NOMO-1 treated with dmso at 0.1 percent for 144 hours (cell line): ENCODE data around the gene RPRD1B.

Experiments
- DNase-seq: peaks from one replicate; lab custom pipeline; 2025; ENCODE audit not compliant: unreplicated experiment; lab: John Stamatoyannopoulos, UW

RPRD1B gene, protein sequence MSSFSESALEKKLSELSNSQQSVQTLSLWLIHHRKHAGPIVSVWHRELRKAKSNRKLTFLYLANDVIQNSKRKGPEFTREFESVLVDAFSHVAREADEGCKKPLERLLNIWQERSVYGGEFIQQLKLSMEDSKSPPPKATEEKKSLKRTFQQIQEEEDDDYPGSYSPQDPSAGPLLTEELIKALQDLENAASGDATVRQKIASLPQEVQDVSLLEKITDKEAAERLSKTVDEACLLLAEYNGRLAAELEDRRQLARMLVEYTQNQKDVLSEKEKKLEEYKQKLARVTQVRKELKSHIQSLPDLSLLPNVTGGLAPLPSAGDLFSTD

DNA sequence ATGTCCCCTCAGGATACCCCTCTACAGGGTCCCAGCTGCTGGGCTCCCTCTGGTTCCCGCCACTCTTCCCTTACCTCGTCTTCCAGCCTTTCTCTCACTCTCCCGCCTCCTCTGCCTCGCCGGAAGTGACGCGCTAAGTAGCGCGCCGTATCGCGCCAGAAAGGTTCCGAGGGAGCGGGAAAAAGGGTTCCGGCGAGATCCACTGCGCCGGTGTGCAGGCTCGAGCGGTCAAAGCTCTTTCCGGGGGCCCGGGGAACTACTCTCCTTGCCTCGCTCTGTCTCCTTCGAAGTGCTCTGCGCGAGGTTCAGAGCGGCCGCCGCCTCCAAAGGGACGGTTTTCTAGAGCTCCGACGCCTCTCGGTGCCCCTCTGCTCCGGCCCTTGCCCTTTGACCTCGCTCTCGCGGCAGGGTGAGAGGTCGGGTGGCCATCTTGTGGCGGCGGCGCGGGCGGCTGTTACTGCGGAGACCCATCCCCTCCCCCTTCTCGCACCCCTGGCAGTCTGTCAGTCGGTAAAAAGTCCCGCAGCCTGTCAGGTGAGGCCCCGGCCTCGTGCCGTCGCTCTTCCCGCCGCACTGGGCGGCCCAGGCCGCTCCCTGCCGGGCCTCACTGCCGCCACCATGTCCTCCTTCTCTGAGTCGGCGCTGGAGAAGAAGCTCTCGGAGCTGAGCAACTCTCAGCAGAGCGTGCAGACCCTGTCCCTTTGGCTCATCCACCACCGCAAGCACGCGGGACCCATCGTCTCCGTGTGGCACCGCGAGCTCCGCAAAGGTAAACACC, at the start of gene RPRD1B, which contains the start of gene TTI1:
TSS of gene RPRD1B (plus strand) at position 417 of the 778 bp plus-strand sequence. CDS start at position 619, 202 bp downstream.
TSS of gene TTI1 (minus strand) at position 127 of the 778 bp plus-strand sequence. CDS start 19,640 bp downstream, outside the sequence.
- peak; percentile 90 for DNase-seq

DNA sequence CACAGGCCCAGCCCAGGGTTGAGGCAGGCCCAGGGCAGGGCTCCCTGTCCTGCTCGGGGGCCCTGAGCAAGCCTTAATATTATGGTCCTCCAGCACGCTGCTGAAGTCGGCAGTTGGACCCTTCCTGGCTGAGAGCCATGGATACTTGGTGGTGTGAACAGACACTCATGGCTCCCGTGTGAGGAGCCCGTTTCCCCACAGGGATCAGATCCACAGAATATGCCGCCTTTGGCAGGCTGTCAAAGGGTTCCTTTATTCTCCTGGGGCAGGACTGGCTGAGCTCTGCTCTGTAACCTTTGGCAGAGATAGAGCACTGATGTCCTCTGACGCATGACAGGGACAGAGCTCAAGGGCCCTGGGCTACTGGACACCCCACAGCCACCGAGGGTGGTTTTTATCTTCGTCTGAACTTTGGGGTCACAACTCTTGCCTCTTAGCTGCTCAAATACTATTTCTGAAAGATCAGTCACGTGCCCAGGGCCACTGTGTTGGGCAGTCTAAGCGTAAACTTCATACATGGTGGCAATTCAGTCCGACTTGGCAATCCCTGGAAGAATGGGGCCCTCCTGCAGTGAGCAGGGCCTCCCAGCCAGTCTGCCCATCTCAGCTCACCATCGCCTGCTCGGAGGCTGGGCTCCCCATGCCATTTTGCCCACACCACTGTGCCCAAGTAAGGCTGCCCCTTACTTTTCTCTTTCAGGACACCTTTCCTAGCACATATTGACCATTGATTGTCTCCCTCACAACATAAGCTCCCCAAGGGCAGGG, 49.3 kb upstream of the RPRD1B start:
- DNase-seq: no peak

DNA sequence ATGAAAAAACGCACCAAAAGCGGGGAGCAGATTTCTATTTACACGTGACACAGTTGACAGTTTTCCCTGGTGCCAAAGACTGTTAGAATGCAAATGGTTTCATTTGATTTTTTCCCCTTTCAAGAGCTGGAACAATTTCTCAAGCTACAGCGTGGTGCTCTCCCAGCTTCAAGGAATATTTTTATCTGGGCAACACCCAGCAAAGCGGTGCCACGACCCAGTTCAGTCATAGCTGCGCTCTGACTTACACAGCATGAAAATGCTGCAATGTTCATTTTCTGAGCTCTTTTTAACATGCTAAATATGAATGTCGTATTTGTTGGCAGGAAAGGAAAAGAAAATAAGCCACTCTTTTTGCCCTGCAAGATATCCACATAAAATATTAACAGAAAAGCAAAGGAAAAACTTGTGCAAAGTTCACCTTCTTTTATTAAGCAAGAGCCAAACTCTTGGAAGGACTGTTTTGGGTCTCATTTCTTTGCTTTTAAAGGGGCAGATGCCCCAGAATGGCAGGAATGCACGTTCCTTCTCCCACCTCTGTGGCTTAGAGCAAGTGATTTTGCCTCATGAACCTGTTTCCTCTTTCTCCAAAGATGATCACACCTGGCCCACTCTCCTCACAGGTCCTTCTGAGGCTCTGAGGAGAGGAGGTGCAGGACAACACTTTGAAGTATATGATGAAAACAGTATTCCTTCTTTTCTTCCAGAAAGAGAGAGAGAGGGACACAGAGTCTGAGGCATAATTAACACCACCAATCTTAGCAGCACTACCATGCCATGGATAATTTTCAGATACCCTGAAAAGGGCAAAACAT, 47.3 kb upstream of the RPRD1B start:
- no peak for DNase-seq

DNA sequence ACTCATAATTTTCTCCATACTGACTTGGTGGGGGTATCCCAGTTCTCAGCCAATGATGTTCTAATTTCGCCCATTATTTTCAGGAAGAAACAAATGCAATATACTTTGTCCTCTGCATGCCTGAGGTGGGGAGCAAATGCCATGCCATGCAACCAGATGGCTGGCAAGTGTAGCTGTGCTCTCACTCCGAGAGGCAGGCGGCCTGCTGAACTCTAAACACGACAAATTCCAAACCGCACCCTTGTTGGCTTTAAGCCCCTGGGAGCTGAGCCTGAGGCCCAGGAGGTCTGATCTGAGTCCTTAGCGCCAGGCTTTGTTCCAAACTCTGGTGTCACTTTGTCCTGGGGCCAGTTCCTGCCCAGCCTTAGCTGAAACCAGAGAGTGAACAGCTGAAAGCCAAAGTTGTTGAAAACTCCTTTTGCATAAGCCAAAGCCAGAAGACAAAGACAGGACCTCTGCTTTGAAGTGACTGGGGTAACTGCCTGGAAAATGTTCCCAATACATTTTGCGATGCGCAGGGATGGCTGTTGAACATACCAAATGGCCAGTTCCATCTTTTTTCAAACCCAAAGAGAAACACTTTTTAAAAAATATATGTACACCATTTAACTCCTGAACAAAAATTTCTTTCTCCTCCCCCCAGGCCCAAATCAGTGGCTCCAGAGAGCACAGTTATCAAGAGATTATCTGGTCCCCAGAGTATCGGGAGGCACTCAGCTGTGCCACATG, 46.5 kb upstream of the RPRD1B start:
- DNase-seq: no peak

DNA sequence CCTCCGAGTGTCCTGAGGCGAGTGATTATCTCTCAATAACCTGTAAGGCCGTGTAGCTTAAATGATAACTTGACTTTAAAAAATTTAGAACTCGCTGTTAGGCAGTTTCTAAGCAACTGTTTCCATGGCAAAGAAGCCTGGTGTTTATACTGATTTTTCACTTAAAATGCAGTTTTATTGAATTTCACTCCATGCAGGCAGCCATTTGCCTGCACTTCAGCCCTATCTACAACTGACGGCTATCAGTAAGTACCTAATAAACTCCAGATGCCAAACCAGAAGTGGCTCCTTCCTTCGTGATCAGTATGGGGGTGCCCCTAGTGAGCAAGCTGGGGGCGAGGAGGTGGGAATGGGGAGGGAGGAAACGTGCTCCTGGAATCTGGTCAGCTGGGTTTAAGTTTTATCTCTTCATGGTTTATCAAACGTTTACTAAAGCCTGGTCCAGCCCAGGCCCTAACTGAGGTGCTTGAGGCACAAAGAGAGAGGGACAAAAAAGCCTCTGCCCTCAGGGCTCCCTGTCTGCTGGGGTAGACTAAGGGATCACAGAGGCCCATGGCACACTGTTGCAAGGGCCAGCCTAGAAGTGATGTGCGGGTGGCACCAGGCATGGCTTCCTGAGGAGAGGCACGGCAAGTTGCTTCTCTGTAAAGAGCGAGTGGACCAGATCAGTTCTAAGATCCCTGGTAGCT, 45.8 kb upstream of the RPRD1B start:
- no peak for DNase-seq

DNA sequence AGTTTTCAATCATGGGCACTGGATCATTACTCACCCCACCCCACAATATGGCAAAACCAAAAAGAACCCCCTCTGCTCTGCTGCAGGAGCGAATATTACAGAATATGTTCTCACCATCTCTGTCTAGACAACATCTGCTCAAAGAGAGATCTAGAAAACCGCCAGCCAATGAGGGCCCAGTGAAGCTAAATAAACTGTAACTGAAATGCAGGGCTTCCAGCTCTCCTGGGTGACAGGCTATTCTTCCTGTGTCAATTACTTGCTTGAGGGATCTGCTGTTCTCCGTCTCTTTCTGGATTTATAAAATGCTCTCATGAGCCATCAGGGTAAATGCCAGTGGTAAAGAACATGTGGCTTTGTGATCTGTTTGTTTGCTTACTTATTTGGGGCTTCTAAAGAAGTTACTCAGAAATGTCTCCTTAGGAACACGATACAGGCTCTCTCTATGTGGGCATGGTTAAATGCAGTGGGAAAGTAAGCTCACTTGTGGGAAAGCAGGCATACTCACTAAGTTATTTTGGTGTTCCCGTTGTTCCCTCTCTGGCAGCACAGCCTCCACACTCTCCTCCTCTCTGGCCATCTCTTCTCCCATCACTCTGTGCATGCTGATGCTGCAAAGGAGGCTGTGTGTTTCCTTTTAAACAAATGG, 45.1 kb upstream of the RPRD1B start:
- no peak for DNase-seq

DNA sequence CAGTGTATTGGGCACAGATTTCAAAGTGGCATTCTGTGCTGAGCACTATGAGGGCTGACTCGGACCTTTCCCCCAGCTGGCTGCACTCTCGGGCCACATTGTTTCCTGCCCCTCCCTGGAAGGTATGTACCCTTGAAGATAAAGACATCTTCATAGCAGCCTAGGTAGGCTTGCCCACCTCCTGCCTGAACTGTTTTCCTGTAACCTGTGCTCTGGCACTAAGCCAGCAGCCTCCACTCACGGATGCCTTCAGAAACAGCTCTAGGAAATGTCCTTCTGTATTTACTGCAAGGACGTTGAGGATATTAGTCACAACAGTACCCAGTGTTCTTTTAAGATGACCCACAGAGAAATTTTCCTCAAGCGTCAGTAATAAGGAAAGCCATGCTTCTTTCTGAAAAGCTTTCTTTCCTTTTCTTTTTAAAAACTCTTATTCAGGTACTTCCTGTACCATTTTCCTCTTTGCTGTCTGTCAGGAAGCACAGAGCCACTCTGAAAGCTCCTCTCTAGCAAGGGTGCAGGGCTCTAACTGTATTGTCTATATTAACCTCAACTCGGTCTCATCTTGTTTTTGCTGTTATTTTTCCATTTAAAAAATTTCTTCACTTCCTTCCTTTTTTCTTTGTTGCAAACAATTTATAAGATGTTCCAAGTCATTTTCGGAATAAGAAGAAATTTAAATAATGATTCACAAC, 43.8 kb upstream of the RPRD1B start:
- peak; percentile 9 for DNase-seq

DNA sequence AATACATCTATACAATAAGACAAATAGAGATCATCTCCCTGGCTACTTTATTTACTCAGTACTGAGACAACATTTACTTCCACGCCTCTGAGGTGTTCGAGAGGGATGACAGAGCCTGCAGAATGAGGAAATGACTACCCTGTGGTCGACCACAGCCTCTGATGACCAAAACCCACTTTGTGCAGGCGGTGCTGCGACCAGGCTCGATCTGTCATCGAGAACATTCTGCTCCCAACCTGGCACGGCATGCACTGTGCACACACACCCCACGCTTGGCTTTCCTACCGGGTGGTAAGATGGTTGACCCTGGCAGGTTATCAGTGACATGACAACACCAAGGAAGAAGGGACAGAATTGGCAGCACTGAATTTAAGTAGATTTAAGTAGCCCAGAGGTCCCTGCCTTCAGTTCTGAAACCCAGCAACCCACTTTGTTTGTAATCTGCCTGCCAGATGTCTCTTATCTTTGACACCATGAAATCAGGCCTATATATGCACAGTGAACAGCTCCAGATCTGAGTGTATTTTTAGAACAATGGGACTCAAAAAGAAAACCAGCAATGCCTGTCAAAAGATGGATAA, 42.9 kb upstream of the RPRD1B start:
- DNase-seq: peak; percentile 91

DNA sequence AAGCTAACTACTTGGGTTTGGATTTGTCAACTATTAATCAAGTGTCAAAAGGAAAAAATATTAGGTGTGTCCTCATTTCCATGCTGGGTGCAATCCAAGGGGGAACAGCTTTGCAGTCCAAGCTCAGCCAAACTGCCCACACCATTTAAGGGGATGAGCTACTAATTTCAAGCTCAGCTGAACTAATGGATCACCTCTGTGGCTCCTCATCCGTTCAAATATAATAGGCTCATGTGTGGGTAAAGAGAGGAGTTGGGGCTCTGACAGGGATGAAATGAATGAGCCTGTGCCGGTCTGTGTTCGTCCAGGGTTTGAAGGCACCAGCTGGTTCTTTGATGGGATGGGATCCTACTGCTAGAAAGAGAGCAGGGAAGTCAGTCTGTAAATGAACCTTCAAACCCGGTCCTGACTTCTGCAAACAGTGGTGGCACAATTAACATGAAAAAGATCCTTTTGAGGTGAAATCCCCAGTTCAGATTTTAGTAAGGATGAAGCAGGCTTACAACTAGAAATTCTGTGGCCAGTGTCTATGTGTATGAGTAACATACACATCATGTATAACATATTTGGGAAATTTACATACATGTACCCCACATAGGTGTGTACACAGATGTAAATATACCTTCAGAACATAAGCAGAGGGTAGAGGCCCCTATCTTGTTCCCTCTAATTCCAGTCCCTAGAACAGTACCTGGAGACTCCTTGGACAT, 42.2 kb upstream of the RPRD1B start:
- no peak for DNase-seq

DNA sequence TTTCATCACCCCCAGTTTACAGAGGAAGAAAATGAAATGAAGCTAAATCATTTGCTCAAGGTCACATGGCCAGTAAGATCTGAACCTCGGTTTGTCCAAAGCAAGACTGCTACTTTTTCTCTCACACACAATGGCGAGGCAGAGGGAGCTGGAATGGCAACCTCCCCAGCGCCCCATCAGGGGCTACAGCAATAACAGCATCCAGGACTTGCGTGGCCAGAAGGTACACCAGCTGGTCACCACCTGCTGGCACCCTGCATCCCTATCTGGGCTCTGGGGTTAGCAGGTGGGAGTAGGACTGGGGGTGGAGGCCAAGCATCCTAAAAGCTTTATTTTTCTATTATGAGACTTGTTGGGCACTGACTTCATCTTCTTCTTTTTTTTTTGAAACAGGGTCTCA, 41.6 kb upstream of the RPRD1B start:
- DNase-seq: no peak

DNA sequence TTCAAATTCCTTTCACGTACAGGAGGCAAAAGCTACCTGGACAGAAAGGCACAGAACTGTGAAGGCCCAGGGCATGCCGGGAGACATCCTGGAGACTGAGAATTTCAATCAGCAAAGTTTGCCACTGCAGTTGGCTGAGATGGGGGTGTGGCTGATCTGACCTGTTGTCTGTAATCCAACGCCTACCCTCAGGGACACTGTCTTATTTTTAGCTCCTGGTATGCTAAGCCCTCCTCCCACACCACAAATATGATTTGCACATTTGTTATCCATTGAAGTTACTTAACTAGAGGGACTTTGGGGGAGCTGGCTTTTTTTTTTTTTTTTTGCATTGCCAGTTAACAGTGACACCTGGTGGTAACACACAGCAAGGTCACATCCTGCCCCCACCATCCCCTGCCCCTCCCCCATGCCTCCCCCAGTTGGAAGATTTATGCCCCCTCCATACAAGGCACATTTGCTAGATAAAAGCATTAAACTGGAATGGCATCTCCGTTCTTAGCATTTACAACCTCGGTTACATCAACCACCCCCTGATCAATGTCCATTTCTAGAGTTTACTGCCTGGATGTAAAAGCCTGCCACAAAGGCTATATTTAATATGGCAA, 40.6 kb upstream of the RPRD1B start:
- DNase-seq: peak; percentile 56

DNA sequence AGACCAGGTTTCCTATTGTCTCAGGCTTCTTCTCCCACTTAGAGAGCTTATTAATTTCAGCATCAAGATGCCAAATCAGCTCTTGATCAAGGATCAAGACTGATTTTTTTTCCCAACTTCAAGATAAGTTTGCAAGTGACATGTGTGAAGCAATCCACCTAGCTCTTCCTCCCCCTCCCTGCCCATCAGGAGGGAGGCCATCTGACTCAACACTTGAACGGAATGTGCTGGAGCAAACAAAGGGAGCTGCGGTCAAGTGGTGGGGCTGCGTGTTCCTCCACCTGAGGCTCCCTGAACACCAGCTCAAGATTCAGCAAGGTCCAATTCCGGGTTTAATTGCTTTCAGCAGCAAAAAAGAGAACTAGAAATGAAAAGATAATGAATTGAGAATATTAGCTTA, 39.0 kb upstream of the RPRD1B start:
- no peak for DNase-seq

DNA sequence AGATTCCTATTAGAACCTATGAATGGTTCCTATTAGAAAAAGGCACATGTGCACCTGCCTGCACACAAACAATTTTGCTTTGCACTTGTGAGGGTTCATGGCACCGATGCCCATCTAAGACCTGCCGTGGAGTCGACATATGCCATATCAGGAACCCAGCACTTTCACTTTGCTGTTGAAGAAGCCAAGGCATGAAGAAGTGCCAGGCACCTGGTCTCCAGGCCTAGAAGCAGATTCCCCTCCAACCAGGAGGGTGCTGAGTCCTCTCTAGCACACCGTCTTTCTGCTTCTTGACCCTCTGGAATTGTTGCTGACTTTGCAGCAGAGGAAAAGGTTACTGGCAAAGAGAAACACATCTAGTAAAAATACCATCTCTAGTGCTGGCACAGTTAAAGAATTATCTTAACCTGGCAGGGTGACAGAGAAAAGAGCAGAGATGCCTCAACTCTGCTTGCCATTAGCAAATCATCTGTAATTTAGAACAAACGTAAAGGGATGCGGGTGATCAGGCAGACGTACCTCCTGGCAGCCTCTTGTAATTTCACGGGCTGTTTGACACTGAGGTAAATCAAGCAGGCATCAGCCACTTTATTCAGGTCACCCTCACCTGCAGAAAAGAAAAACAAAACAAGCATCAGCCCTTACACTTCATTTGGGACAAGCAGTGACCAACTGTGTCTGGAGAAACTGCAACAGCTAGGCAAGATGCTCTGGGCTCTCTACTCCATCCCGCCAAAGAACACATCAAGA, 37.5 kb upstream of the RPRD1B start:
- no peak for DNase-seq

DNA sequence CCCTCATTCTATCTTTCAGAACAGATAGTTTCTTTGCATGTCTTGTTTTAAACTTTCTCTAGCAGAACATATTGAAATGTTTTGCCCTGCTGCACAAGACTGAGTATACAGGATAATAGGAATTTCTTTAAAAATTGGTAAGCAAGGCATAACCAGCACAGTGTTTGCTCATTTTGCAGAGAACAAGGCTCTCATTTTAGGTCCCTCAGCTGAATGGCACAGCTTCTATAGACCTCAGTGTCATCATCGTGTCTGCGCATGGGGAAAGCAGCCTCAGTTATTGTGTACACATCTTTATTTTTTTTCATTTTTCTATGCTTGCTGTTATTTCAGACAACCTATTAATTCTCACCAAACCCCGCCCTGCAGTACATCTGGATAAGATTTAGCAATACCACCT, 36.0 kb upstream of the RPRD1B start:
- no peak for DNase-seq

DNA sequence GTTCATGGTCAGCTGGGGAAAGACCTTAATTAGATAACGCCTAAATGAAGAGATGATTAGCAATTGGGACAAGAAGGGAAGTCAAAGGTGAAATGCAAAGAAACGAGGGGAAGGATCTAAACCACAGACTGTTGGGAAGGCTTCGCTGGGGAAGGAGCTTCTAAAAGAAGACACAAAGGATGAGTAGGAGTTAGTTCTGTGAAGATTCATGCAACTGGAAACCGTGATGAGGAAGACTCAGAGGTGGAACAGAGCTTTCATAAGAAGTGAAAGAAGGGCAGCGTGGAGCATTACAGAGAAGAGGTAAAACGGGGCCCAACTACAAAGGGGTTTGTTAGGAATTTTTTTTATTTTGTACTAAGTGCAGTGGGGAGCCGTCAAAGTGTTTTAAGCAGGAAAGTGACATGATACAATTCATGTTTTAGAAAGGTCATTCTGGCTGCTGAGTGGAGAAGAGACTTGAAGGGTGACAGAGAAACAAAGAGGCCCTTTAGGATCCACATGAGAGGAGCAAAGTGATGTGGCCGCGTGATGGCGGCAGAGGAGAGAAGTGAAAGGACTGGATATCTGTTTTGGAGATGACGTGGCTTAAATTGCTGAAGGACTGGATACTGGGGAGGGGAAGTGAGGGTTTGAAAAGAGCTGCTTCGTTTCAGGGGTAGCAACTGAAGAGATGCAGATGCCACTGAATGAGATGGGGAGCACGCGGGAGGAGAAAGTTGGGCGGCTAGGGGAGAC, 33.9 kb upstream of the RPRD1B start:
- no peak for DNase-seq

DNA sequence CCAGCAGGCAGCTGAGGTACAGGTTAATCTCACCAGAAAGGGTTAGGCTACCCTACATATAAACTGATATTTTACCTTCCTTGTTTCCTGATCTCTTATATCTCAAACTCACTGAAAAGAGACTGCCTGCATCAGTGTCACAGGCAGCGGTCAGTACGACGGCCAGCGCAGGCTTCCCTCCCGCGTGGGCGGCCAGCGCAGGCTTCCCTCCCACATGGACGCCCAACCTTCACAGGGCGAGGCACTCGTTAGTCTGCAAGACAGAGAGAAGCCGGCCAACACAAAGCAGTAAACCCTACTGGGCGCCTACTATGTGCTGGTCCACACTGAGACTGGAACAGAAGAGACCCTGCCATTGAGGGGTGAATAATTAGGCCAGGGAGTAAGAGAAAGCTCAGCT, 33.3 kb upstream of the RPRD1B start:
- DNase-seq: no peak
